DND-41 (cell line): ENCODE data around the gene CCDC88A.

ENCODE experiments used
- EZH2 ChIP-seq: IDR thresholded peaks from 3 replicates; pipeline ENCODE4 v1.6.1; 2012; ENCODE audit warnings: borderline replicate concordance, low read depth, mild to moderate bottlenecking, moderate library complexity, low read length, inconsistent platforms; ENCODE audit not compliant: severe bottlenecking
- TF ChIP-seq, protein P1 (sequence below): IDR thresholded peaks from 2 replicates; pipeline ENCODE4 v1.5.1; 2012; ENCODE audit warnings: borderline replicate concordance, low read length, moderate library complexity, mild to moderate bottlenecking; ENCODE audit not compliant: poor library complexity, severe bottlenecking; ENCODE audit errors: extremely low read depth

DNA sequence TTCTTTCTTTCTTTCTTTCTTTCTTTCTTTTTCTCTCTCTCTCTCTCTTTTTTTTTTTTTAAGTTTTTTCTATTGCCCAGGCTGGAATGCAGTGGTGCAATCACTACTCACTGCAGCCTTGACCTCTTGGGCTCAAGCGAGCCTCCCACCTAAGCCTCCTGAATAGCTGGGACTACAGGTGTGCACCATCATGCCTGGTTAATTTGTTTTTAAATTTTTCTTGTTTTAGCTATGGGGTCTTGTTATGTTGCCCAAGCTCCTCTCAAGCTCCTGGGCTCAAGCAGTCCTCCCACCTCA, 19.4 kb upstream of the CCDC88A start:
- TF ChIP-seq, protein P1, sequence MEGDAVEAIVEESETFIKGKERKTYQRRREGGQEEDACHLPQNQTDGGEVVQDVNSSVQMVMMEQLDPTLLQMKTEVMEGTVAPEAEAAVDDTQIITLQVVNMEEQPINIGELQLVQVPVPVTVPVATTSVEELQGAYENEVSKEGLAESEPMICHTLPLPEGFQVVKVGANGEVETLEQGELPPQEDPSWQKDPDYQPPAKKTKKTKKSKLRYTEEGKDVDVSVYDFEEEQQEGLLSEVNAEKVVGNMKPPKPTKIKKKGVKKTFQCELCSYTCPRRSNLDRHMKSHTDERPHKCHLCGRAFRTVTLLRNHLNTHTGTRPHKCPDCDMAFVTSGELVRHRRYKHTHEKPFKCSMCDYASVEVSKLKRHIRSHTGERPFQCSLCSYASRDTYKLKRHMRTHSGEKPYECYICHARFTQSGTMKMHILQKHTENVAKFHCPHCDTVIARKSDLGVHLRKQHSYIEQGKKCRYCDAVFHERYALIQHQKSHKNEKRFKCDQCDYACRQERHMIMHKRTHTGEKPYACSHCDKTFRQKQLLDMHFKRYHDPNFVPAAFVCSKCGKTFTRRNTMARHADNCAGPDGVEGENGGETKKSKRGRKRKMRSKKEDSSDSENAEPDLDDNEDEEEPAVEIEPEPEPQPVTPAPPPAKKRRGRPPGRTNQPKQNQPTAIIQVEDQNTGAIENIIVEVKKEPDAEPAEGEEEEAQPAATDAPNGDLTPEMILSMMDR: no peak
- no peak for TF ChIP-seq EZH2
